Left lobe of liver (tissue), 2 donors: ENCODE measurements around the gene FYB2. TPM values are rescaled to one million over a fixed set of nuclear protein-coding genes. Genes with fewer than 3 reads are reported as not detected.

ENCODE experiments used
- ATAC-seq: fragments of 200-7000 bp; cut with Tn5 transposase; one replicate; pipeline ENCODE4 v1.9.1; 2020; ENCODE audit warnings: mild to moderate bottlenecking, moderate library complexity
- DNase-seq: peaks from one replicate; pipeline ENCODE4 v3.0.0-alpha.2; 2020; ENCODE audit warnings: low spot score
- total RNA-seq: library from RNA; stranded (reverse); gene quantifications from one replicate; pipeline ENCODE4 v1.2.1, GENCODE V29; 2021
- donor health status: DM: no; HTN: no; CAD: no; lungs with moderate emphysema.
- donor health status: DM: no; HTN: yes; CAD: no.

Gene FYB2
- total RNA-seq, 1 donor from 2014 or later = 19.4 TPM

DNA sequence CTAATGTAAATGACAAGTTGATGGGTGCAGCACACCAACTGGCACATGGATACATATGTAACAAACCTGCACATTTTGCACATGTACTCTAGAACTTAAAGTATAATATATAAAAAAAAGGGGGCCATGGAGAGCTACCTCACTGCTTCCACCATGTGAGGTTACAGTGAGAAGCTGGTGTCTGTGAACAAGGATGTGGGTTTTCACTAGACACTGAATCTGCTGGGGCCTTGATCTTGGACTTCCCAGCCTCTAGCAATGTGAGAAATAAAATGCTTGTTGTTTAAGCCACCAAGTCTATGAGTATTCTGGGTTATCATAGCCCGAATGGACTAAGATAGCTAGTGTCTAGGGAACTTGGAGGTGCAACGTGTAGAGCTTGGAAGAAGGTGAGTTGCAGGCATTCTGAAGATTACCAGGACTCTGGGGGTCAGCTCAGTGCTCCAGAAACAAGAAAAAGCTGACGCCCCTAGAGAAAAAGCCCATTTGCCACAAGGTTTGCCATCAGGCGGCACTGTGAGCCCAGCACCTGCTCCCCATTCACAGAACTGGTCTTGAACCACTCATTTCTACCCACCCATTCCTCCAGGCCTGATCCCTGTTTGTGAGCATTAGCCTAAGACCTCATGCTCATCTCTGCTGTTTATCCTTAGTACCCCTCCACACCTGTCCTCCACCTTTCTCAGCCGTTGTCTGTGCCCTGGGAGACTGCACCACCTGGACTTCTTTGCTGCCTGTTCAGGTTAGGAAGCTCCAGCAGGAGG, 15.1 kb upstream of the FYB2 start:
- ATAC-seq (no peak), DNase-seq (no peak)

DNA sequence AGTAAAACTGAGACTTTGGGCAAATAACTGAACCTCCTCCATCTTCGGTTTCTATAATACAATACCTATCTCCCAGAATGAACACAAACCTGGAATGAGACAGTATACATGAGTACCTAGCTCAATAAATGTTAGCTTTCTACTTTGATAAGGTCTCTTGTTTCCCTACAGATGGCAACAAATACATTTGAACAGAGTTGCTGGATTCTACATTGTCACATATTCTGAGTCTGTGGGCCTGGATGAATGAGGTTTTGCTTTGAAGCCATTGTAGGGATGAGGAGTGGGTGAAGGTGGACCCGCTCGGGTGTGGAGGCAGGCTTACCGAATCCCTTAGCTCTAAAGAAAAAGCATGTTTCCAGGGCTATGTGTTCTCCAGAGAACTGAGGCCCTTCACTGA, 13.9 kb upstream of the FYB2 start:
- DNase-seq (no peak), ATAC-seq (peak; percentile 51)

DNA sequence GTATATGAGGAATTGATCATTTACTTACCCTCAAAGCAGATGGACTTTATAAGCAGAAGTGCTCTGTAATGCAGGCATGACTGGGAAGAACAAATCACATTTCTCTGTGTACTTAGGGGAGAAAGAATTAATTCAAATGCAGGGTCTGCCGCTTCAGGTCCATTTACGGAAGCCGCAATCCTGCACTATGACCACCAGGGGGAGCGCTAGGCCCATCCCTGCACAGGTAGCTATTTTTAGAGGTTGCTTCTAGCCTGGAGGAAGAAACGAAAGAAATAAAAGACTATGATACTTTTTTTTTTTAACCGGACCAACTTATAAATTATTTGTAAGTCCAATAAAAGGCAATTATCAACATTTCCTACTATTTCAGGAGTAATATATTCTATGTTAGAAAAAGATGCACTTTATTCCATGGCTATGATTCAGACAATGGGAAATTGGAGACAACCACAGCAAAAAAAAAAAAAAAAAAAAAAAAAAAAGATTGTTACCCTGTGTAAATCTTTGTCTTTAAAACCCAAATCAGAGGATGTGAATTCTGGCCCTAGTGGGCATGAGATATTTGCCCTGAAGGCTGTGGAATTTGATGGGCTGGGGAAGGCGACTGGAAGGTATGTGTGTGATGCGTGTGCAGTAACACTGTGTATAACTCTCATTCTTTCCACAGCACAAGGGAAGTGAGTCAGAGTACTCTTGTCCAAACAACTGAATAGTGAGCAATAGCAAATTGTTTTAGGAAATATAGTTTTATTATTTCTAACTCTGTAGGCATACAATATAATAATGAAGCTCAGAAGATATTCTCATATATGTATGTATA, 12.9 kb upstream of the FYB2 start:
- peak; percentile 90 for ATAC-seq
- peak; percentile 75 for DNase-seq

DNA sequence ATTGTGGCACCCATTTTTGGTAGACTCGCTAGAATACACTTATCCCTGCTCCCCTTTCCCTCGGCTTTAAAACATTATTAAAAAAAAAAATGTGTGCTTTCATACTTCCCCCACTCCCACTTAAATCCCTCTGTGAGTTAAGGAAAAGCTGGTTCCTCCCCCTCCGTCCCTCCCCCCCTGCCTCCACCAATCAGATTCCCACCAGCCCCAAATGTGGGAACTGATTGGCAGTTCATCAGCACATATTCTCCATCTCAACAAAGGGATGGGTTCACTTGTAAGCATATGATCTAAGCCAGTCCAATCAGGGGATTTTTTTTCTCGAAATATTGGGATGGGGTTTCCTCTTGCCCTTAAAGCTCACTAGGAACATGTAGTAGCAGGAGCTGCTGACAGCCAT, 10.8 kb upstream of the FYB2 start:
- no peak for ATAC-seq

DNA sequence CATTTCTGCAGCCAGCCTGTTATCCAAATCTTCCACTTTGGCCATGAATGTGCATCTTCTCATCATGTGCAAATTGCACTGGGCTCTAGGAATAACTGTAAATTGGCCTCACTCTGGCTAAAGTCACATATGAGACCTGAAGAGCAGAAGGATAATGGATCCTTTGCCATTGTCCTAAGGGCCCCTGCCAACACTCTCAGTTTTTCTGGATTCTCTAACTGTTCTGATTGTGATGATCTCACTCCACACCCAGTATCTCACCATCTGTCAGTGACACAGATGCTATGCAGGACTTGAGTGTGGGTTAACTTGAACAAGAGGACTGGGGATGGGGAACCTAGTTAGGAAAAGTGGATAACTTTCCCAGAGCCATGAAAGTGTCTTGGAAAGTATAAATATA, 8.5 kb upstream of the FYB2 start:
- ATAC-seq (no peak), DNase-seq (no peak)

More for the DNA sequence above, 10.8 kb upstream of the FYB2 start:
- no peak for DNase-seq

DNA sequence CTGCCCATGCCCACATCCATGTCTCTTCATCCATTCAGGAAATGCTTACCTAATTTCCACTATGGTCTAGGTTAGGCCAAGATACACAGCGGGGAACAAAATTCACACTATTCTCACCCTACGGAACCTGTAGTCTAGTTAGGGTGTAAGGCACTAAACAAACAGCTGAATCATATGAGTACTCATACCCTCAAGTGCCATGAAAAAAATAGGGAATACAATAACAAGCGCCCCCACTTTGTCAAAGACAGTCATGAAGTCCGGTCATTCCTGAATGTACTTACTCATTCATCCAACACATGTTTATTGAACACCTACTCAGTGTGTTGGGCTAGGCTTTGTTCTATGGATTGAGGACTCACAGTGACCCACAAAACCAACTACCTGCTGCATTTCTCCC, 6.2 kb upstream of the FYB2 start:
- no peak for DNase-seq
- no peak for ATAC-seq

DNA sequence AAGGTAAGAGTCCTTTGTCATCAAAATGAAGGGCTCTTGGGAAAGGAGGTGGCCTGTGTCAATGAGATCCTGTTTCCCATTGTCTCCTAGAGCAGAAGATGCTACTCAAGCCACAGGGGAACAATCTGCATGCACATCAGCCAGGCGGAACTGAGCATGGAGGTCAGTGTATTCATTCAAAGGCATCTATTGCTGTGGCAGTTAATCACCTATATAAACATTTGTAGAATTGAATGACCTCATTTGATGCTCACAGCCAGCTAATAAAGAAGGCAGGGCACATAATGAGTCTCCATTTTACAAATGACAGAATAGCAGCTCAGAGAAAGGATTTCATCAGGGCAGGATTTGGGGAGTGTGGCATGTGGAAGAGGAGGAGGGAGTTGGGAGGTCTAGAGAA, 5.7 kb upstream of the FYB2 start:
- ATAC-seq (no peak), DNase-seq (no peak)

DNA sequence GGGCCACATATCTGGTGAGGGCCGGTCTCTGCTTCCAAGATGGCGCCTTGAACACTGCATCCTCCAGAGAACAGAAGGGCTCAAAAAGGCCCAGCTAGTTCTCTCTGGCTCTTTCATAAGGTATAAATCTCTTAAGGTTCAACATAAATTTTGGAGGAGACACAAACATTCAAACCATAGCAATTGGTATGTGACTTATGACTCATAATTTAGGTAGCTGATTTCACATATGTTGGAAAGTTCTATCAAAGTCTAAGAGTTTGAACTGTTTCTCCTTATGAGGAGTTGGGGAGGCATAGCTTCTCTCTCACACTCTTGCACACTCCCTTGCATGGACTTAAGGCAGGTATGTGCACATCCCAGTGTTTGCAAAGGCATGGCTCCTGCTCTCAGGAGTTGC, 5.1 kb upstream of the FYB2 start:
- ATAC-seq (no peak), DNase-seq (no peak)

DNA sequence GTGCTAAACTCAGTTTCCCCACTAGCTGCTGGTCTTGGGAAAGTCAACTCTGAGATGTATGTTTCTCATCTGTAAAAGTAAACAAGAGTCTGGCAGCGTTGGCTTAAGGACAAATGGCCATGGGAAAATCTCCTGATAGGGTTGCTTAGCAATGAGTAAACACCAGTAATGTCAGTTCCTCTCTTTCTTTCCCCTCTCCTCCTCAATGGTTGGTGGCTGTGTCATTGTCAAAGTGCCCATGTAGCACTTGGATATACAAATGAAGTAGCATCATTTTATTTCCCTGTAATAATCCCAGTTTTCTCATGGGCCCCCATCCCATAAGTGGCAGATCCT, 2.2 kb upstream of the FYB2 start:
- ATAC-seq (no peak), DNase-seq (no peak)

DNA sequence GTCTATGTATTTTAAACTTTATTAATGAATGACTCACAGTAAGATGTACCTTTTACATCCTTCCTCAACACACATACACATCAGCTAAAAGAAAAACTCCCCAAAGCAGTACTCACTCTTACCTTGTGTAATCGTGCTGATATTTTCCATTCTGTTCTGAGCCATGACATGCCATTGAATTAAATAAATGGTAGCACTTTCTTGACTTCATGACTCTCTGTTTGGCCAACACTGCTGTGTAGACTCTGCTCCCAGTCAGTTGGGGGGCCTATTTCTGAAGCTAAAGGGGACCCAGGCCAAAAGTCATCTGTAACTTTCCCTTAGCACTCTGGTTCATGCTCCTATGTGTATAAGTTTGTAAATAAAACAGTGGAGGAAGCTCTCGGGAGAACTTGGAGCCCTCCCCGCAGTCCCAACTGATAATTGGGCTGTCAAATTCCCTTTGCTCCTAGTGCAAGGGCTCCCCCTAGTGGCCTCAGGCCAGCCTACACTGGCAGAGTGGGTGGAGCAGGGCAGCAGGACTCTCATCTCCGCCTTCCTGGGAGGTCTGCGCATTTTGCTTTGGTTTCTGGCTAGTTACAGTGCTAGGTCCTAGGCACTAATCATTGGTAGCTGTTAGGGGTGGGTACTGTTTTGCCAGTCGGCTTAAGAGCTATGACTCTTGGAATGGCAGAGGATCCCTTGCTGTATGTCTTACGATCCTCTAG, 1.7 kb upstream of the FYB2 start:
- ATAC-seq = peak; percentile 64

DNA sequence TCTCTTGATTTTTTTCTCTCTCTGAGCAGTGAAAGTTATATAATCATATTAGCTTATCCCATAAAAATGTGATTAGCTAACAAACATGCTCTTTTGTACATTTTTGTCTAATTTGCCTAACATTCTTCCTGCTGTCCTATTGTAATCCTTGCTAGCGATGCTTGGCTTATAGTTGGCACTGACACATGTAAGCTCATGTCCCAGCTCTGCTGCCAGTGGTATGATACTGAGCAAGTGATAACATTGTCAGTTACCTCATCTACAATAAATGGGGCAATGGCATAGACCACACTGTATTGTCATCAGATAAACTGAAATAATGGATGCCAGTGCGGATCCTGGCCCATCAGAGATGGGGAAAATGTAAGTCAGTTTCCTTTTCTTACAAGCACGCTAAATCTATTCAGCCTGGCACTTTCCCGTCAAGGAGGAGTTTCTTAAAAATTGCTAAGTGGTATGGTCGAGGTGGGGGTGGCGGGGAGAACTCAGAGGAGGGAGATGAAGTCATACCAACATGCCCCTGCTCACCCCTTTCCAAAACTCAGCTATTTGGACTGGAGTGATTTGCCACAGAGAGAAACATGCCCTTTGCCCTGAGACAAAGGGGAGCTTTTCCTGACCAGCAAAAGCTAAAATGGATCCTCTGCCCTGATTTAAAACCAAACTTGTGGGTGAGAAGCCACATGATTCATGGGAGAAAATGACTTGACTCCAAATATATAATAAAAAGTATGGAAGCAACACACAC, 1.3 kb downstream of the FYB2 start:
- DNase-seq (peak; percentile 72), ATAC-seq (peak; percentile 52)

More for the DNA sequence above, 1.7 kb upstream of the FYB2 start:
- DNase-seq = peak; percentile 88

DNA sequence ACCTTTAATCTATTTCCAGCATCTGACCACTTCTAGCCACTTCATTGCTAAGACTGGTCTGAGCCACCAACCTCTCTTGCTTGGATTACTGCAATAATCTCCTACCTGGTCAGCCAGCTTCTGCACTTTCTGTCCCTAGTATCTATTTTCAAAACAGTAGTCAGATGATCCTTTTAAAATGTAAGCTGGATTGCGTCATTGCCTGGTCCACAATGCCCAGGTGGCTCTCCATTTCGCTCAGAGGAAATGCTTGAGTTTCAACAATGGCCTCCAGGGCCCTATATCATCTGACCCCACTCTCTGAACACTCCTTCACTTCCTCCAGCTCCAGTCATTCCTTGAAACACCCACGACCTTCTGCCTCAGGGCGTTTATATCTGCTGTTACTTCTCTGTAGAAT, 2.3 kb downstream of the FYB2 start:
- peak; percentile 7 for ATAC-seq
- DNase-seq = peak; percentile 69

DNA sequence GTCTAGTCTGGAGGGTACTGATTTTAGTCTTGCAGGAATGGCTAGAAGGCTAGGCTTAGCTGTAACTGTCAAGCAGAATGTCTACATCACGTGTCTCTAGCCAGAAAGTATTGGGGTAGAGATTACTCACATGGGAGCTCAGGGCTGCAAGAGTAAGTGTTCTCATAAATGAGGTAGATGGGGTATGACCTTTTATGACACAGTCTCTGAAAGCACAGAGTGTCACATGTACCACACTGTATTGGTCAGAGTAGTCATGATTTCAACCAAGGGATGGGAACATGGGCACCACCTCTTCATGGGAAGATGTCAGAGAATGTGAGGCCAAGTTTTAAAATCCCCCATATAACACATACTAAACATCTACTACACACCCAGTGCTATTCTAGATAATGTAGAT, 2.9 kb downstream of the FYB2 start:
- no peak for DNase-seq

DNA sequence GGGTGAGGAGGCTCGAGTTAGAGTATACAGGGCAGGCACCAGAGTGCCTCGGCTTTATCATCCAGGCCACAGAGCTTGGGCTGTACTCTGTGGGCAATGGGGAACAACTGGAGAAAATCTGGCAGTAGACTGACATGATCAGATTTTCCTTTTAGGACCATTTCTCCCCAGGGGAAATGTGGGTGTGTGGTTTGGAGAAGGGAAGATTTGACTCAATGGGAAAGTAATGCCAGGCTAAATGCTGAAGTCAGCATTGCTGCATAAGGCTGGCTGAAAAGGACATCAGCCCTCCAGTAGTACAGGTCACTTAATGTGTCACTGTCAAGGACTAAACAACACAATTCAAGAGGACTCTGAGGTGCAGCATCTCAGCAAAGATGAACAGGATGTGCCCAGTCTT, 5.0 kb downstream of the FYB2 start:
- DNase-seq = no peak
- no peak for ATAC-seq

More for the DNA sequence above, 2.9 kb downstream of the FYB2 start:
- ATAC-seq = no peak

DNA sequence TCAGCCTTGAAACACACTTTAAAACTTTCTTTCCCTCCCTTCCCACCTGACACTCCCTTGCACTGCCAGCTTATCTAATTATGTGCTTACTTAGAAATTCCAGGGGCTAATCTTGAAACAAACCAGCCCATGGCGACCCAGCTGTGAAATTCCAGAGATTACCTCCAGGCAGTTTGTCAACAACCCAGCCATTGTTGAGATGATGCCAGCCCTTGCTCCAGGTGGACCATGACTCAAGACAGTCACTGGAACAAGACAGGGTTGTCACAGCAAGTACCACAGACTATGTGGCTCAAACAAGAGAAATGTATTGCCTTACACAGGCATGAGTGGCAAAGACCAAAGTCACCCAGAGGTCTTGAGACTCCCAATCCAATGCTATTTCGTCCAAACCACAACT, 7.9 kb downstream of the FYB2 start:
- DNase-seq (no peak), ATAC-seq (peak; percentile 32)

DNA sequence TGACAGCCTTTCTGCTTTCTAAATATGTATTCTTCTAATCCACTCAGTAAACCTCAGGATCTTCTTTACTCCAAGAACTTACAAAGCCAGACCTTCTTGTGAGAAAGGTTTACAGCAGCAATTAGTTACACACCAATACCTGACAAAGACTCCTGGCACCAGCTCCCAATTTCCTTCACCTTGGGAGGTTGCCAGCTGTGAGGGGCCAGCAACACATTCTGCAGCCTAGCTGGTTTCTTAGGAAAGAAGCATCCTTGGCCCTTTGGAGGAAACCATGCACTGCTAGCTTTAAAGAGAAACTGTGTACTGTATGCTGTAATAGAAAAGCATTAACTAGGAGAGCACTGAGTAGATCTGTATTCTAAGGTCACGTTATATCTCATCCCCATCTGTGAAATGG, 10.8 kb downstream of the FYB2 start:
- DNase-seq = no peak
- peak; percentile 21 for ATAC-seq

DNA sequence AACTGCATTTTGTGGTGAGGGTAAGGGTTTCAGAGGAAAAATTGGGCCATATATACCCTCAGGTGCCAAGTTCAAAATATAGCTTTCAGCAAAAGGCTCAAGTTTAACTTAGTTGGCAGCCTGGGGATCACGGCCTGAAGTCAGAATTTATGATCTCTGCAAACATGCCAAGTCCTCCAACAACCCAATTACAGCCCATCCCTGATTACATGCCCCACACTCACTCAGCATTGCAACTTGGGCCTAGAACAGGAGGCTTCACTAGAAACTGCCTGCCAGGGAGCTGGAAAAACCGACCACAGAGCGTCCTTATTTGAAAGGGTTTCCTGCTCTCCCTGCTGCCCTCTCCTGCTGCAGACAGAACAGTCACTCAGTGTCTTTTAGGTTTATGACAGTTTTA, 12.4 kb downstream of the FYB2 start:
- ATAC-seq (no peak), DNase-seq (no peak)

DNA sequence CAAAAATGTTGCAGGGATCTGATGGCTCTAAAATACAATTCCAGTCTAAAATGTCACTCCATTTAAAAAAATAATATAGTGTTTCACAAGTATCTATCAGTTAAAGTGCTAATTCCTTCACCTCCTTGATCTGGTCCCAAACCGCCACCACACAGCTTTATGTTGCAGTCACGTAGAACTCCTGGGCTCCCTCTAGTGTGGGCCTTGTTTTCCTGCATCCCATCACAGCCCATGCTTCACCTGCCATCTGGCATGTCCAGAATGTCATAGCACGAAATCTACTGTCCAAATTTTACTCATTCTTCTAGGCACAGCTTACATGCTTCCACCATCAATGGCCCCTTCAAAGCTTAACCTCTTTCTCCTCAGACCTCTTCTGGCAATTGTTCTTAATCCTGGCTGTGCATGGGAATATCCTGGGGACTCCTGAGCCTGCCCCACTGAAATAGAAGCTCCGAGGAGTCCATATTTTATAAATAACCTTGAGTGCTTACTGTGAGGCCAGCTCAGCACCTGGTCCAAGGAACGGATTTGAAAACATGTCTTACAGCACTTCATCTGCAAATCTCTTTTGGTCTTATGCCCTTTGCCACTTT, 15.5 kb downstream of the FYB2 start:
- no peak for DNase-seq
- ATAC-seq = peak; percentile 94

DNA sequence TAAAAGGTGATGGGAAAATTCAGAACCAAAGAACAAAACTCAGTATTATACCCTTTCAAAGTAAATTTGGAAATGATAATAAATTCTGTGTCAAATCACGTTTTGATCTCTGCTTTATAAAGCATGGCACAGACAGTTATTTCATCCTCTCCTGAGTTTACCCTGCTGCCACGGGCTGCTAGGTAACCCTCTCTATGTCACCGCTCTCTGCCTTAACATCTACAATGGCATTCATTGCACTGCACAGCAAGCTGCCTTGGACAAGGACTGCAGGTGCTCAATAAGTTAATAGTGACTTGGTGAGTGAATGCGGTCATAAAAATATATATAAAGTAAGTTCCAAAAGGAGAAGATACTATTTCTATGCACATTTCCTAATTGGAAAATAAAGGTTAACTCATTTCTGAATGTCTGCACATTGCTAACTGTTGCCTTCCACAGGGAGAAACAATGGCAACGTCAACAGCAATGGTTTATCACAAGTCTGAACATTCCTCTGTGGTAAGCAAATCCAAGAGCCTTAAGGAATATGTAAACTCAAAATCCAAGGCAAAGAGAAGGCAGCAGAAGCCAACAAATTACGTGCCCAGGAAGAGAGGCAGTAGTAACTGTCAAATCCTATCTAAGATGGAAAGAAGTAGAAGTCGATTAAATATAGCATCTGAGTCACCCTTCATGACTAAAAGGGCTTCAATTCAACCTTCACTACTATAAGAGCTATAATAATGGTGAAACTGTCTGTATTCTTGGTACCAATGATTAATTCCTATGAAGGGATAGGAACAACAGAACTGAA, 19.4 kb downstream of the FYB2 start:
- ATAC-seq = no peak
- DNase-seq = no peak

DNA sequence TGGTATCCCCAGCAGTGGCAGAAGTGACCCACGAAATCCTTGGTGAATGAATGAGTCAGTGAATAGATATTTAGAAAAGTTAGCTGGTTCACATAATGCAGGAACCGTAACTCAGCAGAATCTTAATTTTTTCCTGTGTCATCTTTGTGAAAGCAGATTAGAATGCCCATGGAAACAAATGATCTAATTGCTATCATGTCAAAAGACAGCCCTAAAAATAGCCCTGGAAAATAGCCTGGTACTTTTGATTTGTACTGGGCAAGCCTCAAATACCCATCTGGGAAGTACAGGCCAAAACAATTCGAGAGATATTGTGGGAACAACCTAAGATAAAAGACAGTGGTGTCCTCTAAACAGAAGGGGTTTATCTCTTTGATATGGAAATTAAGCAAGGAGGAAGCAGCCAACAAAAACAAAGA, 21.1 kb downstream of the FYB2 start:
- ATAC-seq (peak; percentile 46), DNase-seq (no peak)
